Measurements from ENCODE around the gene RAP2B. TPM values are rescaled to one million over a fixed set of nuclear protein-coding genes. Genes with fewer than 3 reads are reported as not detected.

The RAP2B gene
- total and polyA plus RNA-seq, 2 donors (not counting 1 experiment from before 2014, with no cell fraction given), result 2.8 to 16.9 TPM

GRCh38 chr3:153163756-153164550 lies 1.9 kb downstream of the RAP2B start:
- peak; percentile 9 for DNase-seq
- ATAC-seq (ENCODE audit: low read depth), result no peak
- Mint-ChIP-seq H3K9me3 (ENCODE audit: insufficient read depth) (no peaks in the 10 kb centered on the region), H3K4me3 (peak overlapping the region; percentile 99), H3K4me1 (peaks cover 59% of the 10 kb centered on the region), H3K27ac (peak overlapping the region; percentile 11), H3K27me3 (no peaks in the 10 kb centered on the region)
- 25% methylated on average over 3 of the region's 5 CpGs for WGBS (ENCODE audit: insufficient coverage)
- intact Hi-C loops (cut with micrococcal nuclease), result loop anchor here (5.0 to 10.0 kb wide), 4 partner anchors 122 to 1897 kb away; no protein-coding TSS in a partner anchor
- no peak for TF ChIP-seq EZH2 (IDR thresholded peaks at IDR 0.05; ENCODE audit: borderline replicate concordance, insufficient read depth, low read depth, low read length, poor library complexity, severe bottlenecking)
- TF ChIP-seq, protein P1, sequence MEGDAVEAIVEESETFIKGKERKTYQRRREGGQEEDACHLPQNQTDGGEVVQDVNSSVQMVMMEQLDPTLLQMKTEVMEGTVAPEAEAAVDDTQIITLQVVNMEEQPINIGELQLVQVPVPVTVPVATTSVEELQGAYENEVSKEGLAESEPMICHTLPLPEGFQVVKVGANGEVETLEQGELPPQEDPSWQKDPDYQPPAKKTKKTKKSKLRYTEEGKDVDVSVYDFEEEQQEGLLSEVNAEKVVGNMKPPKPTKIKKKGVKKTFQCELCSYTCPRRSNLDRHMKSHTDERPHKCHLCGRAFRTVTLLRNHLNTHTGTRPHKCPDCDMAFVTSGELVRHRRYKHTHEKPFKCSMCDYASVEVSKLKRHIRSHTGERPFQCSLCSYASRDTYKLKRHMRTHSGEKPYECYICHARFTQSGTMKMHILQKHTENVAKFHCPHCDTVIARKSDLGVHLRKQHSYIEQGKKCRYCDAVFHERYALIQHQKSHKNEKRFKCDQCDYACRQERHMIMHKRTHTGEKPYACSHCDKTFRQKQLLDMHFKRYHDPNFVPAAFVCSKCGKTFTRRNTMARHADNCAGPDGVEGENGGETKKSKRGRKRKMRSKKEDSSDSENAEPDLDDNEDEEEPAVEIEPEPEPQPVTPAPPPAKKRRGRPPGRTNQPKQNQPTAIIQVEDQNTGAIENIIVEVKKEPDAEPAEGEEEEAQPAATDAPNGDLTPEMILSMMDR (IDR thresholded peaks at IDR 0.05), result no peak
- Histone ChIP-seq H4K20me1 (ENCODE audit: control insufficient read depth, insufficient read depth, low read length, poor library complexity, severe bottlenecking) (no peaks in the 10 kb centered on the region), H3K27ac (ENCODE audit: low read length in 2 of 2) (no peak overlapping the region), H2AFZ (ENCODE audit: insufficient read depth, low read depth, low read length, poor library complexity, severe bottlenecking) (peak overlapping the region; percentile 77), H3K9me3 (ENCODE audit: control extremely low read depth in 1 of 3, control insufficient read depth in 2 of 3, insufficient read depth in 1 of 3, low read length in 2 of 3) (no peaks in the 10 kb centered on the region), H3K79me2 (ENCODE audit: control insufficient read depth, insufficient read depth, low read length) (peaks cover 24% of the 10 kb centered on the region), H3K4me1 (ENCODE audit: control insufficient read depth in 2 of 2, insufficient read depth in 2 of 2, low read length in 2 of 2) (peaks cover 31 to 40% of the 10 kb centered on the region in 2 donors), H3K27me3 (replicated peaks in 1 of 4; ENCODE audit: control extremely low read depth in 1 of 4, control insufficient read depth in 3 of 4, insufficient read depth in 4 of 4, low read length in 3 of 4) (no peaks in the 10 kb centered on the region), H3K4me2 (replicated peaks; ENCODE audit: low read depth, low read length, poor library complexity, severe bottlenecking) (peak overlapping the region; percentile 85), H3K36me3 (replicated peaks in 1 of 2; ENCODE audit: control extremely low read depth in 1 of 2, control insufficient read depth in 1 of 2, extremely low read depth in 1 of 2, insufficient read depth in 2 of 2, low read length in 1 of 2) (no peaks in the 10 kb centered on the region), H3K4me3 (ENCODE audit: control extremely low read depth in 1 of 5, extremely low read depth in 1 of 5, insufficient read depth in 1 of 5, low read depth in 2 of 5, low read length in 4 of 5) (peak overlapping the region; percentile 60 to 99 (median 74)), H3K9ac (ENCODE audit: low read length) (peak overlapping the region; percentile 89)
- ChIA-PET CTCF (interaction anchor here (0.6 to 2.0 kb wide), 4 partner anchors 121 to 1089 kb away, joined by 3 to 7 read pairs (median 5); no protein-coding TSS in a partner anchor), POLR2A (no interaction called here)

DNA sequence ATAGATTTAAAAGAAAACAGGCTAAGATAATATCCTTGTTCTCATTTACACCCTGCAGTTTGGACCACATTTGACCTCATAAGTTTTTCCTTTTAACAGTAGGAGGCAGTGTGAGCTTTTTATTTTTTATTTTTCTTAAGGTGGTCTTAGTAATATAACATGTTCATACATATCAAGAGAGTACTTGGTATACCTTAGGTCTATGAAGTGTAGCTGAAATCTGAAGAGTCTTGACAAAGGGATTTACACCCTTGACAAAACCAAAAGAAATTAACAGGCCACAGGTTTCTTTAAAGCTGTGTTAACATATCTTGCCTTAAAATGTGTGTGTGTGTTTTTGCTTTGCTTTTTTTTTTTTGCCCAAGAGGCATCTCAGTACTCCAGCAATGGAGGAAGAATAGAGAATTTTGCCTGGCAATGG lies 3.2 kb downstream of the RAP2B start:
- Histone ChIP-seq H3K36me3 (replicated peaks in 1 of 2; ENCODE audit: control extremely low read depth in 1 of 2, control insufficient read depth in 1 of 2, extremely low read depth in 1 of 2, insufficient read depth in 2 of 2, low read length in 1 of 2) (no peaks in the 10 kb centered on the region), H3K27me3 (replicated peaks in 1 of 4; ENCODE audit: control extremely low read depth in 1 of 4, control insufficient read depth in 3 of 4, insufficient read depth in 4 of 4, low read length in 3 of 4) (no peaks in the 10 kb centered on the region), H3K4me3 (ENCODE audit: control extremely low read depth in 1 of 5, extremely low read depth in 1 of 5, insufficient read depth in 1 of 5, low read depth in 2 of 5, low read length in 4 of 5) (peak overlapping the region in 1 of 5 experiments; percentile 12), H3K4me2 (replicated peaks; ENCODE audit: low read depth, low read length, poor library complexity, severe bottlenecking) (peak overlapping the region; percentile 38), H3K9ac (ENCODE audit: low read length) (no peak overlapping the region), H3K4me1 (ENCODE audit: control insufficient read depth in 2 of 2, insufficient read depth in 2 of 2, low read length in 2 of 2) (peaks cover 31 to 33% of the 10 kb centered on the region in 2 donors), H3K9me3 (ENCODE audit: control extremely low read depth in 1 of 3, control insufficient read depth in 2 of 3, insufficient read depth in 1 of 3, low read length in 2 of 3) (no peaks in the 10 kb centered on the region), H4K20me1 (ENCODE audit: control insufficient read depth, insufficient read depth, low read length, poor library complexity, severe bottlenecking) (no peaks in the 10 kb centered on the region), H2AFZ (ENCODE audit: insufficient read depth, low read depth, low read length, poor library complexity, severe bottlenecking) (no peak overlapping the region), H3K79me2 (ENCODE audit: control insufficient read depth, insufficient read depth, low read length) (peaks cover 24% of the 10 kb centered on the region), H3K27ac (ENCODE audit: low read length in 2 of 2) (no peak overlapping the region)
- POLR2A ChIA-PET, result no interaction called here
- no peaks in the 10 kb centered on the region for H3K27me3 Mint-ChIP-seq
- CTCF ChIA-PET, result interaction anchor here (0.5 to 2.0 kb wide), 6 partner anchors 36 to 1088 kb away, joined by 3 to 6 read pairs (median 3); no protein-coding TSS in a partner anchor
- no peak overlapping the region for H3K27ac Mint-ChIP-seq
- intact Hi-C loops (cut with micrococcal nuclease), result loop anchor here (1.0 to 10.0 kb wide), 3 partner anchors 430 to 1090 kb away; no protein-coding TSS in a partner anchor
- no peaks in the 10 kb centered on the region for H3K9me3 Mint-ChIP-seq (ENCODE audit: insufficient read depth)
- peak overlapping the region; percentile 99 for H3K4me3 Mint-ChIP-seq
- DNase-seq (peak; percentile 50), ATAC-seq (ENCODE audit: low read depth) (no peak)
- TF ChIP-seq, protein P1 (IDR thresholded peaks at IDR 0.05), result peak; percentile 38
- no peak for TF ChIP-seq EZH2 (IDR thresholded peaks at IDR 0.05; ENCODE audit: borderline replicate concordance, insufficient read depth, low read depth, low read length, poor library complexity, severe bottlenecking)
- H3K4me1 Mint-ChIP-seq, result peaks cover 49% of the 10 kb centered on the region

Measured in B cell (primary cell).